K562 (cell line): Measurements from ENCODE around the gene MTMR6. TPM values are rescaled to one million over a fixed set of nuclear protein-coding genes. Genes with fewer than 3 reads are reported as not detected.

ENCODE experiments used
- ATAC-seq: fragments of 200-7000 bp; cut with Tn5 transposase; 3 replicates; pipeline ENCODE4 v1.9.1; 2020; ENCODE audit warnings: moderate library complexity
- BruUV-seq: library from RNA; stranded (reverse); fragments of 400-500 nt; replicated peaks from 2 replicates; lab custom pipeline; 2021; lab: Mats Ljungman, UMichigan
- CTCF ChIA-PET: fragments of 300-600 bp; formaldehyde crosslinking; extraction: SDS; loops from one replicate; lab custom pipeline; 2021; ENCODE audit warnings: low intra/inter-chr PET ratio; lab: Yijun Ruan, JAX
- POLR2A ChIA-PET: fragments of 300-600, 350-650 bp; sonication (Branson Sonifier 250); formaldehyde crosslinking; extraction: SDS; loops from one replicate; lab custom pipeline; 2021; ENCODE audit warnings: antibody characterized with exemption, inconsistent platforms; lab: Yijun Ruan, JAX
- DNase-seq, 4 experiments: peaks; one replicate each; pipeline versions ENCODE4 v3.0.0 to v3.0.0-alpha.2; 2011 to 2018; ENCODE audit warnings: low spot score in 3 of 4, mixed read lengths in 3 of 4; ENCODE audit errors: extremely low read depth in 1 of 4
- FAIRE-seq: peaks from 2 replicates; lab custom pipeline; 2011; peaks lifted over from hg19 to GRCh38; lab: Jason Lieb, UNC
- H2AFZ ChIP-seq: 2 replicates; pipeline ENCODE4 v1.6.0; 2011; ENCODE audit warnings: low read depth, low read length, control low read depth, inconsistent platforms
- H3K27ac ChIP-seq: fragments of 200-600 bp; 3 replicates; pipeline ENCODE4 v1.8.0; 2011; ENCODE audit warnings: low read depth, mild to moderate bottlenecking, control low read depth, inconsistent platforms, low read length, moderate library complexity, mixed read lengths; ENCODE audit errors: extremely low read depth
- H3K27me3 ChIP-seq, 2 experiments: fragments of 300-600 bp in 1 of 2; 2 replicates in 1 of 2; 3 replicates in 1 of 2; pipeline versions ENCODE4 v1.6.0 to v1.8.0; 2011; ENCODE audit warnings: inconsistent platforms in 2 of 2, low read length in 2 of 2, mild to moderate bottlenecking in 1 of 2, mixed read lengths in 1 of 2, moderate library complexity in 1 of 2; ENCODE audit not compliant: control insufficient read depth in 2 of 2, insufficient read depth in 2 of 2
- H3K36me3 ChIP-seq: fragments of 300-600 bp; 3 replicates; pipeline ENCODE4 v1.8.0; 2011; ENCODE audit warnings: mild to moderate bottlenecking, low read length, inconsistent platforms; ENCODE audit not compliant: control insufficient read depth, insufficient read depth
- H3K4me1 ChIP-seq, 2 experiments: fragments of 200-600 bp in 1 of 2; replicated peaks in 1 of 2; 2 replicates in 1 of 2; 3 replicates in 1 of 2; pipeline versions ENCODE4 v1.5.1 to v1.8.0; 2011; ENCODE audit warnings: inconsistent platforms in 2 of 2, low read length in 2 of 2, mild to moderate bottlenecking in 1 of 2, mixed read lengths in 1 of 2, moderate library complexity in 1 of 2; ENCODE audit not compliant: control insufficient read depth in 2 of 2, insufficient read depth in 2 of 2
- H3K4me2 ChIP-seq: 2 replicates; pipeline ENCODE4 v1.6.1; 2011; ENCODE audit warnings: low read length, control low read depth, inconsistent platforms, mixed read lengths; ENCODE audit not compliant: insufficient read depth
- H3K4me3 ChIP-seq: fragments of 200-600 bp; sonication (generic), shearing (Covaris generic); 2 replicates; pipeline ENCODE4 v1.5.1; 2016; ENCODE audit warnings: control low read depth, inconsistent platforms
- H3K79me2 ChIP-seq: fragments of 200-600 bp; 3 replicates; pipeline ENCODE4 v1.8.0; 2011; ENCODE audit warnings: low read length, inconsistent platforms; ENCODE audit not compliant: control insufficient read depth, insufficient read depth
- H3K9ac ChIP-seq, 2 experiments: 2 replicates each; pipeline versions ENCODE4 v1.6.0 to v1.6.1; 2011; ENCODE audit warnings: low read depth in 2 of 2, low read length in 2 of 2, control low read depth in 1 of 2, inconsistent platforms in 1 of 2, mild to moderate bottlenecking in 1 of 2, mixed read lengths in 1 of 2; ENCODE audit not compliant: insufficient read depth in 1 of 2
- H3K9me1 ChIP-seq: one replicate; pipeline ENCODE4 v1.6.0; 2011; ENCODE audit warnings: inconsistent platforms, mild to moderate bottlenecking, low read length, moderate library complexity; ENCODE audit not compliant: control insufficient read depth, insufficient read depth
- H3K9me3 ChIP-seq: replicated peaks from 2 replicates; pipeline ENCODE4 v1.5.1; 2011; ENCODE audit warnings: low read depth, low read length, inconsistent platforms; ENCODE audit not compliant: control insufficient read depth, insufficient read depth
- H4K20me1 ChIP-seq: replicated peaks from 2 replicates; pipeline ENCODE4 v1.6.1; 2011; ENCODE audit warnings: low read length, inconsistent platforms, mixed read lengths; ENCODE audit not compliant: control insufficient read depth, insufficient read depth
- BHLHE40 ChIP-seq: IDR thresholded peaks from 2 replicates; pipeline ENCODE4 v1.6.1; 2011; ENCODE audit warnings: low read length, improper control_type of control experiment
- CBX2 ChIP-seq: fragments of 200-600 bp; sonication (generic); IDR thresholded peaks from one replicate; pipeline ENCODE4 v1.6.1; 2012; ENCODE audit warnings: mild to moderate bottlenecking, low read length, inconsistent platforms; ENCODE audit not compliant: insufficient read depth, poor library complexity, severe bottlenecking
- CTCF ChIP-seq, 3 experiments: IDR thresholded peaks in 2 of 3; conservative IDR thresholded peaks in 1 of 3; 2 replicates each; pipeline ENCODE4 v1.5.1; 2011 to 2012; ENCODE audit warnings: low read length in 3 of 3, mild to moderate bottlenecking in 3 of 3, control low read depth in 2 of 3, improper control_type of control experiment in 1 of 3, inconsistent platforms in 1 of 3, low read depth in 1 of 3, mixed read lengths in 1 of 3, moderate library complexity in 1 of 3; ENCODE audit not compliant: insufficient read depth in 2 of 3
- GABPB1 ChIP-seq: sonication (generic); formaldehyde crosslinking; IDR thresholded peaks from 2 replicates; pipeline ENCODE4 v1.8.0; 2022; ENCODE audit warnings: mild to moderate bottlenecking, missing genetic modification reagents
- GTF2F1 ChIP-seq: IDR thresholded peaks from 2 replicates; pipeline ENCODE4 v1.6.1; 2011; ENCODE audit warnings: low read depth, low read length, improper control_type of control experiment
- IFI16 ChIP-seq: fragments of 250-450 bp; sonication (Bioruptor Pico); IDR thresholded peaks from 2 replicates; pipeline ENCODE4 v2.1.2; 2022; ENCODE audit warnings: mild to moderate bottlenecking, inconsistent platforms
- KLF1 ChIP-seq: fragments of 450-650 bp; IDR thresholded peaks from 2 replicates; pipeline ENCODE4 v1.6.1; 2016; ENCODE audit warnings: missing genetic modification characterization, missing compliant biosample characterization
- MIER1 ChIP-seq: fragments of 450-650 bp; IDR thresholded peaks from 2 replicates; pipeline ENCODE4 v1.6.1; 2016; ENCODE audit warnings: antibody characterized with exemption, mild to moderate bottlenecking, low read depth
- MTA2 ChIP-seq: fragments of 450-650 bp; IDR thresholded peaks from 2 replicates; pipeline ENCODE4 v1.6.1; 2016; ENCODE audit warnings: low read depth
- PURB ChIP-seq: sonication (generic); formaldehyde crosslinking; IDR thresholded peaks from 2 replicates; pipeline ENCODE4 v1.9.0; 2021; ENCODE audit warnings: low read depth, mild to moderate bottlenecking, missing genetic modification reagents
- REST ChIP-seq, 2 experiments: fragments of 450-650 bp; formaldehyde crosslinking in 1 of 2; IDR thresholded peaks; 2 replicates each; pipeline versions ENCODE4 v1.4.0 to v1.6.1; 2014 to 2020; ENCODE audit warnings: mild to moderate bottlenecking in 2 of 2, borderline replicate concordance in 1 of 2, low read depth in 1 of 2
- SMARCA5 ChIP-seq: fragments of 450-650 bp; IDR thresholded peaks from 2 replicates; pipeline ENCODE4 v1.6.1; 2016
- TCF7 ChIP-seq: sonication (generic); IDR thresholded peaks from 2 replicates; pipeline ENCODE4 v1.6.1; 2016; ENCODE audit warnings: antibody characterized with exemption, borderline replicate concordance
- ZNF717 ChIP-seq: fragments of 250-450 bp; sonication (Bioruptor Pico); IDR thresholded peaks from 2 replicates; pipeline ENCODE4 v1.5.0; 2021
- WGBS: fragments of 100-300 bp; shearing (Covaris generic); methylation state at CpG from one replicate; pipeline ENCODE4 v1.1.6; 2016; ENCODE audit warnings: low coverage, mixed read lengths; ENCODE audit not compliant: insufficient coverage; ENCODE audit errors: missing lambda C conversion rate; 5-methylcytosine and 5-hydroxymethylcytosine counted together
- in situ Hi-C: fragments of 300-500 bp; cut with MboI; formaldehyde crosslinking; loops from 4 replicates; pipeline ENCODE4 v1.15.0; 2018; ENCODE audit warnings: inconsistent platforms, mixed read lengths
- intact Hi-C: fragments of 100-400 bp; cut with micrococcal nuclease; formaldehyde crosslinking; loops from 2 replicates; pipeline ENCODE4 v1.14.2; 2022
- polyA plus RNA-seq, 8 experiments: library from polyadenylated mRNA; depleted of rRNA in 4 of 8; stranded (reverse) in 5 of 8; unstranded in 3 of 8; fragments of >200 nt; fragmentation: Nextera tagmentation in 2 of 8; fragmentation: Illumina TruSeq in 1 of 8; extraction: Ambion mirVana in 2 of 8; extraction: Trizol in 1 of 8; gene quantifications; 2 replicates each; pipeline versions ENCODE4 v1.2.1 to v1.2.3, GENCODE V29; 2011 to 2014; ENCODE audit warnings: inconsistent platforms in 1 of 8, missing spikeins in 1 of 8
- total RNA-seq, 7 experiments: library from RNA; depleted of rRNA in 6 of 7; stranded (reverse); fragments of >200 nt in 6 of 7; fragmentation: Illumina TruSeq in 2 of 7; extraction: Trizol in 2 of 7; gene quantifications; 2 replicates each; pipeline versions ENCODE4 v1.2.1 to v1.2.3, GENCODE V29; 2011 to 2021; ENCODE audit warnings: low replicate concordance in 1 of 7

Gene MTMR6
- total and polyA plus RNA-seq, 9 of the 15 experiments (the other 6 are each of a cell fraction or from before 2014, with no cell fraction given), result 3.9 to 10.8 (median 7.7) TPM

GRCh38 chr13:25267715-25268114 is 19.6 kb downstream of the MTMR6 start:
- no peak overlapping the region for H3K4me3 ChIP-seq
- no peak overlapping the region for H2AFZ ChIP-seq
- POLR2A ChIA-PET, result no interaction called here
- WGBS, result 7% methylated on average over 1 of the region's 1 CpG
- no peaks in the 10 kb centered on the region for H3K27me3 ChIP-seq
- no peak for FAIRE-seq
- no peaks in the 10 kb centered on the region for H3K79me2 ChIP-seq
- no peaks in the 10 kb centered on the region; a peak in 1 of 5 replicates for H3K4me1 ChIP-seq
- H4K20me1 ChIP-seq, result no peaks in the 10 kb centered on the region
- in situ Hi-C loops, result no loop called here
- peaks cover 16% of the 10 kb centered on the region; the same call in 2 of the 3 replicates for H3K36me3 ChIP-seq
- ATAC-seq, result peak; percentile 77
- intact Hi-C loops, result no loop called here
- no peaks in the 10 kb centered on the region for H3K9me3 ChIP-seq
- no peaks in the 10 kb centered on the region for H3K9me1 ChIP-seq
- H3K27ac ChIP-seq, result no peak overlapping the region
- no peak overlapping the region for H3K4me2 ChIP-seq
- no TSS peak for BruUV-seq
- no peak overlapping the region for H3K9ac ChIP-seq
- CTCF ChIA-PET, result no interaction called here
- DNase-seq, result no peak
- TF ChIP-seq TCF7 (no peak), CTCF (IDR thresholded peaks at IDR 0.05 in 2 of 3, conservative IDR thresholded peaks at IDR 0.05 in 1 of 3; ENCODE audit: insufficient read depth in 2 of 3, low read depth in 1 of 3, low read length in 3 of 3) (peak; percentile 25 to 51 (median 25); a peak in 3 of 6 replicates), ZNF717 (CRISPR knock-in tag) (no peak), KLF1 (tag) (no peak), BHLHE40 (no peak), CBX2 (no peak), GABPB1 (CRISPR knock-in tag) (no peak), SMARCA5 (no peak), PURB (CRISPR knock-in tag) (no peak), IFI16 (CRISPR knock-in tag) (no peak), MIER1 (no peak), GTF2F1 (no peak), REST (IDR thresholded peaks at IDR 0.05; ENCODE audit: borderline replicate concordance) (peak; percentile 31; the same call in 1 of the 2 replicates), REST (CRISPR knock-in tag; IDR thresholded peaks at IDR 0.05; ENCODE audit: low read depth) (no peak), MTA2 (no peak)
